ENCODE measurements around the gene PROX2.

PROX2 gene

GRCh38 chr14:74881431-74882102 is 5.6 kb upstream of the PROX2 start, which contains the start of gene DLST:
Gene DLST (plus strand): TSS chr14:74881916. CDS start chr14:74881954, 38 bp downstream.
- Histone ChIP-seq H3K36me3 (ENCODE audit: control insufficient read depth in 1 of 2, insufficient read depth in 2 of 2, low read depth in 1 of 2, low read length in 2 of 2) (peaks cover 5 to 22% of the 10 kb centered on the region in 2 experiments), H3K27me3 (ENCODE audit: control insufficient read depth in 1 of 2, insufficient read depth in 1 of 2, low read length in 2 of 2) (no peaks in the 10 kb centered on the region), H3K23ac (ENCODE audit: low read length in 2 of 2) (peak within 1 kb of the TSS in 1 of 2 experiments; percentile 99), H2AFZ (ENCODE audit: low read depth, low read length) (peak within 1 kb of the TSS; percentile 81), H2BK5ac (ENCODE audit: low read depth, low read length, poor library complexity, severe bottlenecking) (peak within 1 kb of the TSS; percentile 15), H2BK120ac (ENCODE audit: low read depth, low read length) (peak within 1 kb of the TSS; percentile 42), H3K79me1 (replicated peaks; ENCODE audit: low read length, poor library complexity, severe bottlenecking) (no peaks in the 10 kb centered on the region), H2BK12ac (ENCODE audit: low read length in 2 of 2) (peak within 1 kb of the TSS; percentile 24 to 90), H2AK5ac (ENCODE audit: low read length, severe bottlenecking) (peak within 1 kb of the TSS; percentile 30), H4K8ac (ENCODE audit: low read length) (peak within 1 kb of the TSS; percentile 97), H3K27ac (ENCODE audit: low read length, poor library complexity, severe bottlenecking) (peak within 1 kb of the TSS; percentile 68), H3K9me3 (ENCODE audit: control insufficient read depth, low read length) (no peaks in the 10 kb centered on the region), H3K4me3 (ENCODE audit: insufficient read depth in 1 of 2, low read depth in 1 of 2, low read length in 2 of 2) (peak within 1 kb of the TSS; percentile 98 to 99), H3K4me1 (ENCODE audit: control insufficient read depth, insufficient read depth, low read depth, low read length) (peaks cover 8% of the 10 kb centered on the region), H3K4ac (ENCODE audit: low read depth in 1 of 2, low read length in 2 of 2) (peak within 1 kb of the TSS; percentile 89 to 95), H3K18ac (ENCODE audit: low read depth in 1 of 2, low read length in 2 of 2) (peak within 1 kb of the TSS; percentile 98 to 100), H3K14ac (ENCODE audit: low read length in 2 of 2) (peak within 1 kb of the TSS; percentile 21 to 99), H3K9ac (ENCODE audit: low read length) (peak within 1 kb of the TSS; percentile 99), H3K4me2 (ENCODE audit: low read length, poor library complexity, severe bottlenecking) (peak within 1 kb of the TSS; percentile 88), H4K91ac (ENCODE audit: low read length) (peak within 1 kb of the TSS; percentile 92), H2BK15ac (ENCODE audit: low read depth, poor library complexity, severe bottlenecking) (peak within 1 kb of the TSS; percentile 99)
- peak; percentile 90 for DNase-seq
- WGBS = under 1% methylated on average over 53 of the region's 53 CpGs

- Histone ChIP-seq H2AFZ (ENCODE audit: low read depth, low read length) (no peak overlapping the region), H3K23ac (ENCODE audit: low read length in 2 of 2) (no peak overlapping the region), H3K79me1 (replicated peaks; ENCODE audit: low read length, poor library complexity, severe bottlenecking) (no peaks in the 10 kb centered on the region), H3K4me1 (ENCODE audit: control insufficient read depth, insufficient read depth, low read depth, low read length) (peaks cover 4% of the 10 kb centered on the region), H3K9me3 (ENCODE audit: control insufficient read depth, low read length) (no peaks in the 10 kb centered on the region), H3K9ac (ENCODE audit: low read length) (no peak overlapping the region), H3K4ac (ENCODE audit: low read depth in 1 of 2, low read length in 2 of 2) (no peak overlapping the region), H3K18ac (ENCODE audit: low read depth in 1 of 2, low read length in 2 of 2) (no peak overlapping the region), H3K36me3 (ENCODE audit: control insufficient read depth in 1 of 2, insufficient read depth in 2 of 2, low read depth in 1 of 2, low read length in 2 of 2) (peaks cover 5 to 11% of the 10 kb centered on the region in 2 experiments), H3K27ac (ENCODE audit: low read length, poor library complexity, severe bottlenecking) (no peak overlapping the region), H4K8ac (ENCODE audit: low read length) (no peak overlapping the region), H2BK5ac (ENCODE audit: low read depth, low read length, poor library complexity, severe bottlenecking) (no peak overlapping the region), H4K91ac (ENCODE audit: low read length) (no peak overlapping the region), H2AK5ac (ENCODE audit: low read length, severe bottlenecking) (no peak overlapping the region), H3K14ac (ENCODE audit: low read length in 2 of 2) (no peak overlapping the region), H2BK15ac (ENCODE audit: low read depth, poor library complexity, severe bottlenecking) (no peak overlapping the region), H3K27me3 (ENCODE audit: control insufficient read depth in 1 of 2, insufficient read depth in 1 of 2, low read length in 2 of 2) (no peaks in the 10 kb centered on the region), H3K4me2 (ENCODE audit: low read length, poor library complexity, severe bottlenecking) (no peak overlapping the region), H2BK120ac (ENCODE audit: low read depth, low read length) (no peak overlapping the region), H3K4me3 (ENCODE audit: insufficient read depth in 1 of 2, low read depth in 1 of 2, low read length in 2 of 2) (no peak overlapping the region), H2BK12ac (ENCODE audit: low read length in 2 of 2) (no peak overlapping the region)
- DNase-seq = peak; percentile 23
- WGBS = no CpG with 5 or more reads among the region's 3 CpGs
Observed at GRCh38 chr14:74879427-74880182, 3.7 kb upstream of the PROX2 start.

- Histone ChIP-seq H4K8ac (ENCODE audit: low read length) (no peak overlapping the region), H2BK12ac (ENCODE audit: low read length in 2 of 2) (no peak overlapping the region), H3K27me3 (ENCODE audit: control insufficient read depth in 1 of 2, insufficient read depth in 1 of 2, low read length in 2 of 2) (no peaks in the 10 kb centered on the region), H2BK120ac (ENCODE audit: low read depth, low read length) (no peak overlapping the region), H3K79me1 (replicated peaks; ENCODE audit: low read length, poor library complexity, severe bottlenecking) (no peaks in the 10 kb centered on the region), H3K36me3 (ENCODE audit: control insufficient read depth in 1 of 2, insufficient read depth in 2 of 2, low read depth in 1 of 2, low read length in 2 of 2) (no peaks in the 10 kb centered on the region), H3K23ac (ENCODE audit: low read length in 2 of 2) (peak overlapping the region in 1 of 2 experiments; percentile 1), H3K4me1 (ENCODE audit: control insufficient read depth, insufficient read depth, low read depth, low read length) (no peaks in the 10 kb centered on the region), H2BK5ac (ENCODE audit: low read depth, low read length, poor library complexity, severe bottlenecking) (no peak overlapping the region), H3K27ac (ENCODE audit: low read length, poor library complexity, severe bottlenecking) (no peak overlapping the region), H2BK15ac (ENCODE audit: low read depth, poor library complexity, severe bottlenecking) (no peak overlapping the region), H3K9me3 (ENCODE audit: control insufficient read depth, low read length) (no peaks in the 10 kb centered on the region), H2AFZ (ENCODE audit: low read depth, low read length) (no peak overlapping the region), H3K18ac (ENCODE audit: low read depth in 1 of 2, low read length in 2 of 2) (no peak overlapping the region), H4K91ac (ENCODE audit: low read length) (no peak overlapping the region), H3K9ac (ENCODE audit: low read length) (no peak overlapping the region), H3K4me2 (ENCODE audit: low read length, poor library complexity, severe bottlenecking) (no peak overlapping the region), H2AK5ac (ENCODE audit: low read length, severe bottlenecking) (no peak overlapping the region), H3K4me3 (ENCODE audit: insufficient read depth in 1 of 2, low read depth in 1 of 2, low read length in 2 of 2) (no peak overlapping the region), H3K14ac (ENCODE audit: low read length in 2 of 2) (no peak overlapping the region), H3K4ac (ENCODE audit: low read depth in 1 of 2, low read length in 2 of 2) (no peak overlapping the region)
- 93% methylated on average over 5 of the region's 5 CpGs for WGBS
- no peak for DNase-seq
Observed at GRCh38 chr14:74875204-74875603, 741 bp downstream of the PROX2 start.

- Histone ChIP-seq H3K9ac (ENCODE audit: low read length) (no peak overlapping the region), H3K27ac (ENCODE audit: low read length, poor library complexity, severe bottlenecking) (no peak overlapping the region), H3K14ac (ENCODE audit: low read length in 2 of 2) (no peak overlapping the region), H2AK5ac (ENCODE audit: low read length, severe bottlenecking) (no peak overlapping the region), H4K8ac (ENCODE audit: low read length) (no peak overlapping the region), H2AFZ (ENCODE audit: low read depth, low read length) (no peak overlapping the region), H2BK15ac (ENCODE audit: low read depth, poor library complexity, severe bottlenecking) (no peak overlapping the region), H4K91ac (ENCODE audit: low read length) (no peak overlapping the region), H3K4me2 (ENCODE audit: low read length, poor library complexity, severe bottlenecking) (no peak overlapping the region), H3K4me3 (ENCODE audit: insufficient read depth in 1 of 2, low read depth in 1 of 2, low read length in 2 of 2) (no peak overlapping the region), H2BK12ac (ENCODE audit: low read length in 2 of 2) (no peak overlapping the region), H3K18ac (ENCODE audit: low read depth in 1 of 2, low read length in 2 of 2) (no peak overlapping the region), H2BK5ac (ENCODE audit: low read depth, low read length, poor library complexity, severe bottlenecking) (no peak overlapping the region), H3K79me1 (replicated peaks; ENCODE audit: low read length, poor library complexity, severe bottlenecking) (no peaks in the 10 kb centered on the region), H3K27me3 (ENCODE audit: control insufficient read depth in 1 of 2, insufficient read depth in 1 of 2, low read length in 2 of 2) (peaks cover 0 to 10% of the 10 kb centered on the region in 2 experiments), H3K23ac (ENCODE audit: low read length in 2 of 2) (no peak overlapping the region), H3K4ac (ENCODE audit: low read depth in 1 of 2, low read length in 2 of 2) (no peak overlapping the region), H3K36me3 (ENCODE audit: control insufficient read depth in 1 of 2, insufficient read depth in 2 of 2, low read depth in 1 of 2, low read length in 2 of 2) (no peaks in the 10 kb centered on the region), H3K4me1 (ENCODE audit: control insufficient read depth, insufficient read depth, low read depth, low read length) (no peaks in the 10 kb centered on the region), H3K9me3 (ENCODE audit: control insufficient read depth, low read length) (no peaks in the 10 kb centered on the region), H2BK120ac (ENCODE audit: low read depth, low read length) (no peak overlapping the region)
- WGBS = 89% methylated on average over 3 of the region's 4 CpGs
- DNase-seq = no peak
Observed at GRCh38 chr14:74871819-74872218, 4.1 kb downstream of the PROX2 start.
